Lung (tissue), 12 donors: ENCODE measurements around the gene KANSL3. TPM values are rescaled to one million over a fixed set of nuclear protein-coding genes. Genes with fewer than 3 reads are reported as not detected.

Experiments used
- ATAC-seq: fragments of 200-7000 bp; cut with Tn5 transposase; one replicate; pipeline ENCODE4 v1.9.1; 2020; ENCODE audit warnings: moderate number of reproducible peaks; ENCODE audit not compliant: insufficient read depth, low FRiP score
- DNase-seq, 3 donors: peaks; one replicate each; pipeline ENCODE4 v3.0.0-alpha.2; 2013 to 2017
- H3K27ac ChIP-seq, 2 donors: one replicate each; pipeline ENCODE4 v1.5.1; 2013; ENCODE audit warnings: mild to moderate bottlenecking in 2 of 2, moderate library complexity in 2 of 2, control low read depth in 1 of 2, inconsistent platforms in 1 of 2, low read depth in 1 of 2, low read length in 1 of 2
- H3K27me3 ChIP-seq, 3 donors: one replicate each; pipeline ENCODE4 v1.5.1; 2013; ENCODE audit warnings: low read length in 2 of 3; ENCODE audit not compliant: control insufficient read depth in 3 of 3, insufficient read depth in 3 of 3
- H3K36me3 ChIP-seq, 4 donors: one replicate each; pipeline ENCODE4 v1.5.1; 2013; ENCODE audit warnings: low read length in 4 of 4, mild to moderate bottlenecking in 1 of 4, moderate library complexity in 1 of 4; ENCODE audit not compliant: control insufficient read depth in 4 of 4, insufficient read depth in 4 of 4
- H3K4me1 ChIP-seq, 5 donors: one replicate each; pipeline ENCODE4 v1.5.1; 2013; ENCODE audit warnings: low read length in 5 of 5, mild to moderate bottlenecking in 2 of 5, moderate library complexity in 1 of 5; ENCODE audit not compliant: control insufficient read depth in 5 of 5, insufficient read depth in 5 of 5
- H3K4me3 ChIP-seq: one replicate; pipeline ENCODE4 v1.5.1; 2013; ENCODE audit warnings: mild to moderate bottlenecking, control low read depth, moderate library complexity
- H3K9ac ChIP-seq, 2 donors: one replicate each; pipeline ENCODE4 v1.5.1; 2013; ENCODE audit warnings: low read length in 2 of 2, control low read depth in 1 of 2; ENCODE audit not compliant: insufficient read depth in 1 of 2
- H3K9me3 ChIP-seq, 4 donors: one replicate each; pipeline ENCODE4 v1.5.1; 2013; ENCODE audit warnings: low read length in 3 of 4, mild to moderate bottlenecking in 1 of 4, moderate library complexity in 1 of 4; ENCODE audit not compliant: control insufficient read depth in 4 of 4, insufficient read depth in 3 of 4
- WGBS, 2 donors: extraction: QIAGEN DNeasy Blood & Tissue Kit; methylation state at CpG; one replicate each; pipeline ENCODE4 v1.1.7; 2013; 5-methylcytosine and 5-hydroxymethylcytosine counted together
- polyA plus RNA-seq, 2 donors: library from polyadenylated mRNA; stranded (reverse); fragments of 200-250 nt; gene quantifications; one replicate each; pipeline ENCODE4 v1.2.1, GENCODE V29; 2013
- total RNA-seq, 2 donors: library from RNA; depleted of rRNA in 1 of 2; stranded (reverse); fragments of >200 nt in 1 of 2; gene quantifications; one replicate each; pipeline ENCODE4 v1.2.1, GENCODE V29; 2014 to 2021
- TF ChIP-seq, protein P1 (sequence below): IDR thresholded peaks from 2 replicates; pipeline ENCODE4 v1.5.1; 2012; ENCODE audit warnings: mild to moderate bottlenecking; ENCODE audit errors: control extremely low read depth, extremely low read depth
- donor health status: control.
- donor health status: control.
- donor health status: Bipolar disorder and iron deficiency.
- donor health status: healthy.
- donor health status: DM: yes; HTN: yes; CAD: no.

KANSL3 gene
- total and polyA plus RNA-seq, 4 donors = 16.7 to 91.4 (median 33.6) TPM

DNA sequence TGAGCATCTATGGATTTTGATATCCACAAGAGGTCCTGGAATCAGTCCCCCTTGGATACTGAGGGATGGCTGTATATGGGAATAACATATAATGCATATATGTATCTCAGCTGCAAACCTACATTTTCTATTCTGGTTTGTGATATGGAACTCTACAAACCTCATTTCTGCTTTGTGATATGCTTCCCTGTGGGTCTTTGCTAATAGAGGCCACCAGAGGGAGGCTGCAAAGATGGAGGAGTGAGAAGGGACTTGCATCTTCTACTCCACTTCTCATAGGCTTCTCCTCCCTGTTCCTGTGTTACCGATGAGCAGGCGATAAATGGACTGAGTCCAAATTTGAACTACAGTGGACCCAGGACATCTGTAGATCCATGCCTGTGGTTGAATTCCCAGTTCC lies 63.7 kb downstream of the KANSL3 start:
- H3K4me1 ChIP-seq = peaks cover 0 to 2% (median 0%) of the 10 kb centered on the region in 5 donors
- TF ChIP-seq, protein P1, sequence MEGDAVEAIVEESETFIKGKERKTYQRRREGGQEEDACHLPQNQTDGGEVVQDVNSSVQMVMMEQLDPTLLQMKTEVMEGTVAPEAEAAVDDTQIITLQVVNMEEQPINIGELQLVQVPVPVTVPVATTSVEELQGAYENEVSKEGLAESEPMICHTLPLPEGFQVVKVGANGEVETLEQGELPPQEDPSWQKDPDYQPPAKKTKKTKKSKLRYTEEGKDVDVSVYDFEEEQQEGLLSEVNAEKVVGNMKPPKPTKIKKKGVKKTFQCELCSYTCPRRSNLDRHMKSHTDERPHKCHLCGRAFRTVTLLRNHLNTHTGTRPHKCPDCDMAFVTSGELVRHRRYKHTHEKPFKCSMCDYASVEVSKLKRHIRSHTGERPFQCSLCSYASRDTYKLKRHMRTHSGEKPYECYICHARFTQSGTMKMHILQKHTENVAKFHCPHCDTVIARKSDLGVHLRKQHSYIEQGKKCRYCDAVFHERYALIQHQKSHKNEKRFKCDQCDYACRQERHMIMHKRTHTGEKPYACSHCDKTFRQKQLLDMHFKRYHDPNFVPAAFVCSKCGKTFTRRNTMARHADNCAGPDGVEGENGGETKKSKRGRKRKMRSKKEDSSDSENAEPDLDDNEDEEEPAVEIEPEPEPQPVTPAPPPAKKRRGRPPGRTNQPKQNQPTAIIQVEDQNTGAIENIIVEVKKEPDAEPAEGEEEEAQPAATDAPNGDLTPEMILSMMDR = no peak
- H3K36me3 ChIP-seq = no peaks in the 10 kb centered on the region
- H3K27me3 ChIP-seq = no peaks in the 10 kb centered on the region
- no peak for DNase-seq
- no peaks in the 10 kb centered on the region for H3K9me3 ChIP-seq
- ATAC-seq = no peak
- WGBS, 2 donors = 92 to 93% methylated on average over 2 of the region's 2 CpGs
- no peak overlapping the region for H3K9ac ChIP-seq
- H3K27ac ChIP-seq = no peak overlapping the region
- H3K4me3 ChIP-seq = no peak overlapping the region

DNA sequence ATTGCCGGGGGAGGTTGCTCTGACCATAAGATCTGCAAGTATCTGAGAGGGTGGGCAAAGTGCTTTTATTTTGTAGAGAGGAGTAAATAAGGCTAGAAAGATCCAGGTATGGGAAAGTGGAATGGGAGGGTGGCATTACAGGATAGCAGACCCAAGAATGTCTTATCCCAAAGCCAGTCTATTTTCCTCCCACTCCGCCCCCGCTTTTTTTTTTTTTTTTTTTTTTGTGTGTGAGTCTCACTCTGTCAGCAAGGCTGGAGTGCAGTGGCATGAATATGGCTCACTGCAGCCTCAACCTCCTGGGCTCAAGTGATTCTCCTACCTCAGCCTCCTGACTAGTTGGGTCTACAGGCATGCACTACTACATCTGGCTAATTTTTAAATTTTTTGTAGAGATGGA lies 70.0 kb downstream of the KANSL3 start:
- TF ChIP-seq, protein P1 = no peak
- Histone ChIP-seq H3K9me3 (no peaks in the 10 kb centered on the region), H3K27ac (no peak overlapping the region), H3K27me3 (no peaks in the 10 kb centered on the region), H3K9ac (no peak overlapping the region), H3K4me1 (no peaks in the 10 kb centered on the region), H3K36me3 (no peaks in the 10 kb centered on the region), H3K4me3 (no peak overlapping the region)
- WGBS, 2 donors = 94 to 95% methylated on average over 3 of the region's 3 CpGs
- DNase-seq = no peak
- ATAC-seq = no peak

DNA sequence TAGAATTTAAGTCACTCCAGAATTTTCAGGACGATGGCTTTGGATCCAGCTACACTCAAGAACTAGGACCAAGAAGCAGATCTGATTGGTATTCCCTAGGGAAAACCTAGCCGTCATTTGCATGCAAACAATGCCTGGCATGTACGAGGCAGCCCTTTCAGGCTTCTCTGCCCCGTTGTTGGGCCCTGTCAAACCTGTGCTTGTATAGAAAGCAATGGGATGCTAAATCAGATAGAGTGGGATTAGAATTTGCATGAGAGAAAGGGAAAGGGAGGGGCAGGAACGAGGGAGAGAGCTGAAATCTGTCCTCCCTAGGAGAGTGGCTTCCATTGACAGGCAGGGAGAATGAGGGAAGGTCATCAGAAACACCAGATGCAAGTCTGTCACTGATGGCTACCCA lies 73.0 kb downstream of the KANSL3 start:
- no peaks in the 10 kb centered on the region for H3K27me3 ChIP-seq
- no peak overlapping the region for H3K4me3 ChIP-seq
- no peaks in the 10 kb centered on the region for H3K36me3 ChIP-seq
- WGBS, 2 donors = 78 to 86% methylated on average over 5 of the region's 5 CpGs
- H3K27ac ChIP-seq = no peak overlapping the region
- TF ChIP-seq, protein P1 = no peak
- ATAC-seq (no peak), DNase-seq (no peak)
- no peaks in the 10 kb centered on the region for H3K4me1 ChIP-seq
- no peak overlapping the region for H3K9ac ChIP-seq
- peaks cover 0 to 2% (median under 1%) of the 10 kb centered on the region in 4 donors for H3K9me3 ChIP-seq

DNA sequence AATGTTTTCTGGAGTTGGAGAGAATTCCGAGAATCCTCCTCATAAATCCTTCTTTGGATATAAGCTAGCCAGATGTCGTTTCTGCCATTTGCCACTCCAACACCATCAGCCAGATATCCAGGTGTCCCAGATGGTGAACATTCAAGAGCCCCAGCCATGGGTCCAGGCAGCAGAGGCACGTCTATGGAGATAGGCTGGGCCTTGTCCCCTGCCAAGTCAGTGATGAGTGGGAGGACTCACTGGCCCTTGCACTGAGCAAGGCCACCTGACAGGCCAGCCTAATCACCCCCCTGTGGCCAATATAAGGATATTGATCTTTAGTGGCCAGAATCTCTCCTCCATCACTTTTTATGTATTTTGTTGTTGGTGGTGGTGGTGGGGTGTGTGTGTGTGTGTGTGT lies 73.5 kb downstream of the KANSL3 start:
- TF ChIP-seq, protein P1 = no peak
- no peak overlapping the region for H3K27ac ChIP-seq
- H3K4me3 ChIP-seq = no peak overlapping the region
- no peaks in the 10 kb centered on the region for H3K4me1 ChIP-seq
- 89 to 90% methylated on average over 3 of the region's 3 CpGs for WGBS, 2 donors
- no peaks in the 10 kb centered on the region for H3K27me3 ChIP-seq
- no peak for DNase-seq
- no peak overlapping the region for H3K9ac ChIP-seq
- H3K36me3 ChIP-seq = no peaks in the 10 kb centered on the region
- no peak for ATAC-seq
- H3K9me3 ChIP-seq = peaks cover 0 to 2% (median under 1%) of the 10 kb centered on the region in 4 donors
